Measurements from ENCODE around the gene MVB12B.

DNA sequence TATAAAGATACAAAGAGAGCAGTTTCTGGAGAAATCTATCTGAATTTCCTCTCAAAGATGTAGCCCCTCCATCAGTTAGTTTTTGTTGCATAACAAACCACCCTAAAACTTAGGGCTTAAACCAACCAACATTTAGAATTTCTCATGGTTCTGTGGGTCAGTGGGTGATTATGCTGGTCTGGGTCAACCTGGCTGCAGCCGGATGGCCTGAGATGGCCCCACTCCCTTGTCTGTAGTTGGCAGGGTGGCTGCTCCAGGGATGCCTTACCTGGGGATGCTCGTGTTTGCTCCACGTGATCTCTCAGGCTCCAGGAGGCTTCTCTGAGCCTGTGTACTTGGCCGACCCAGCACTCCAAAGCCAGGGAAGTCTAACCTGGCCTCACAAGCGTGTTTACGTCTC, 139.3 kb downstream of the MVB12B start:
- no peak for TF ChIP-seq POLR2A (IDR thresholded peaks at IDR 0.05; ENCODE audit: low read length)
- no peak for TF ChIP-seq GATA1 (IDR thresholded peaks at IDR 0.05; ENCODE audit: low read depth, low read length)

Data from erythroblast (primary cell).